Mesodermal cell (in vitro differentiated cells): ENCODE results near the gene CPLX1. TPM values are rescaled to one million over a fixed set of nuclear protein-coding genes. Genes with fewer than 3 reads are reported as not detected.

Experiments used
- H3K27ac ChIP-seq: 2 replicates; pipeline ENCODE4 v1.7.0; 2013; ENCODE audit warnings: mild to moderate bottlenecking, low read depth, low read length, moderate library complexity; ENCODE audit not compliant: severe bottlenecking
- H3K36me3 ChIP-seq: 2 replicates; pipeline ENCODE4 v1.7.1; 2013; ENCODE audit warnings: mild to moderate bottlenecking, low read length, moderate library complexity; ENCODE audit not compliant: control insufficient read depth, insufficient read depth
- H3K4me1 ChIP-seq: one replicate; pipeline ENCODE4 v1.7.1; 2013; ENCODE audit warnings: mild to moderate bottlenecking, low read length; ENCODE audit not compliant: insufficient read depth, control insufficient read depth, poor library complexity, severe bottlenecking
- H3K4me3 ChIP-seq: 2 replicates; pipeline ENCODE4 v1.7.0; 2013; ENCODE audit warnings: low read length, control low read depth, mild to moderate bottlenecking; ENCODE audit not compliant: insufficient read depth, poor library complexity, severe bottlenecking; ENCODE audit errors: extremely low read depth
- H3K9me3 ChIP-seq: 2 replicates; pipeline ENCODE4 v1.7.1; 2013; ENCODE audit warnings: mild to moderate bottlenecking, low read length, moderate library complexity; ENCODE audit not compliant: control insufficient read depth
- WGBS, 2 experiments: methylation state at CpG; one replicate each; pipeline ENCODE4 v1.1.5; 2013; ENCODE audit warnings: missing lambda C conversion rate in 2 of 2; ENCODE audit not compliant: insufficient coverage in 2 of 2; 5-methylcytosine and 5-hydroxymethylcytosine counted together
- polyA plus RNA-seq, 2 experiments: library from polyadenylated mRNA; stranded (reverse); fragments of 50-300 nt; gene quantifications; one replicate each; pipeline ENCODE4 v1.2.3, GENCODE V29; 2013

CPLX1 gene
- polyA plus RNA-seq (2013, experiment 1 of 2) = 0.22 TPM
- 0.20 TPM for polyA plus RNA-seq (2013, experiment 2 of 2)

- WGBS, 2 experiments = 0% methylated on average over 4 to 24 of the region's 61 CpGs
- Histone ChIP-seq H3K36me3 (no peaks in the 10 kb centered on the region), H3K9me3 (no peaks in the 10 kb centered on the region), H3K4me3 (peak within 1 kb of the TSS; percentile 27), H3K4me1 (peaks cover 4% of the 10 kb centered on the region), H3K27ac (no peak within 1 kb of the TSS)
These were observed at the start of gene CPLX1 for GRCh38 chr4:825971-826330. CPLX1 (minus strand) TSS chr4:826129; CDS start chr4:824522, 1,607 bp downstream.

- 89 to 92% methylated on average over 12 of the region's 17 CpGs for WGBS, 2 experiments
- Histone ChIP-seq H3K4me3 (no peak overlapping the region), H3K27ac (no peak overlapping the region), H3K9me3 (no peaks in the 10 kb centered on the region), H3K4me1 (no peaks in the 10 kb centered on the region), H3K36me3 (peaks cover 80% of the 10 kb centered on the region)
These were observed 49.3 kb upstream of the CPLX1 start for GRCh38 chr4:874971-875817.

GRCh38 chr4:874056-874455 is 48.1 kb upstream of the CPLX1 start:
- no peak overlapping the region for H3K4me3 ChIP-seq
- peaks cover 74% of the 10 kb centered on the region for H3K36me3 ChIP-seq
- no peaks in the 10 kb centered on the region for H3K4me1 ChIP-seq
- no peak overlapping the region for H3K27ac ChIP-seq
- 92 to 100% methylated on average over 2 to 5 of the region's 9 CpGs for WGBS, 2 experiments
- no peaks in the 10 kb centered on the region for H3K9me3 ChIP-seq

- H3K27ac ChIP-seq = no peak overlapping the region
- 95 to 96% methylated on average over 40 to 42 of the region's 43 CpGs for WGBS, 2 experiments
- H3K4me1 ChIP-seq = no peaks in the 10 kb centered on the region
- H3K4me3 ChIP-seq = no peak overlapping the region
- H3K9me3 ChIP-seq = no peaks in the 10 kb centered on the region
- H3K36me3 ChIP-seq = peaks cover 69% of the 10 kb centered on the region
These were observed 46.5 kb upstream of the CPLX1 start for GRCh38 chr4:872241-872981.

GRCh38 chr4:871484-871883 is 45.6 kb upstream of the CPLX1 start:
- Histone ChIP-seq H3K9me3 (no peaks in the 10 kb centered on the region), H3K4me1 (no peaks in the 10 kb centered on the region), H3K27ac (no peak overlapping the region), H3K4me3 (no peak overlapping the region), H3K36me3 (peaks cover 72% of the 10 kb centered on the region)
- 72 to 90% methylated on average over 3 to 9 of the region's 9 CpGs for WGBS, 2 experiments

- Histone ChIP-seq H3K36me3 (peaks cover 71% of the 10 kb centered on the region), H3K4me1 (no peaks in the 10 kb centered on the region), H3K27ac (no peak overlapping the region), H3K9me3 (no peaks in the 10 kb centered on the region), H3K4me3 (no peak overlapping the region)
- 93 to 97% methylated on average over 15 to 20 of the region's 20 CpGs for WGBS, 2 experiments
These were observed 45.0 kb upstream of the CPLX1 start for GRCh38 chr4:870951-871350.

- H3K9me3 ChIP-seq = no peaks in the 10 kb centered on the region
- 93% methylated on average over 13 to 15 of the region's 15 CpGs for WGBS, 2 experiments
- no peaks in the 10 kb centered on the region for H3K4me1 ChIP-seq
- no peak overlapping the region for H3K4me3 ChIP-seq
- no peak overlapping the region for H3K27ac ChIP-seq
- H3K36me3 ChIP-seq = peaks cover 67% of the 10 kb centered on the region
These were observed 43.8 kb upstream of the CPLX1 start for GRCh38 chr4:869776-870175.

GRCh38 chr4:868421-868820 is 42.5 kb upstream of the CPLX1 start:
- no peak overlapping the region for H3K4me3 ChIP-seq
- no peak overlapping the region for H3K27ac ChIP-seq
- H3K36me3 ChIP-seq = peaks cover 67% of the 10 kb centered on the region
- H3K9me3 ChIP-seq = no peaks in the 10 kb centered on the region
- H3K4me1 ChIP-seq = no peaks in the 10 kb centered on the region
- WGBS, 2 experiments = 96 to 97% methylated on average over 21 of the region's 21 CpGs

- peaks cover 71% of the 10 kb centered on the region for H3K36me3 ChIP-seq
- H3K4me1 ChIP-seq = no peaks in the 10 kb centered on the region
- H3K9me3 ChIP-seq = no peaks in the 10 kb centered on the region
- H3K27ac ChIP-seq = no peak overlapping the region
- H3K4me3 ChIP-seq = no peak overlapping the region
- WGBS, 2 experiments = 93% methylated on average over 18 to 26 of the region's 26 CpGs
These were observed 41.8 kb upstream of the CPLX1 start for GRCh38 chr4:867526-868250.

- Histone ChIP-seq H3K9me3 (no peaks in the 10 kb centered on the region), H3K4me1 (no peaks in the 10 kb centered on the region), H3K27ac (no peak overlapping the region), H3K36me3 (peaks cover 69% of the 10 kb centered on the region), H3K4me3 (no peak overlapping the region)
- 92 to 97% methylated on average over 27 to 28 of the region's 28 CpGs for WGBS, 2 experiments
These were observed 40.9 kb upstream of the CPLX1 start for GRCh38 chr4:866761-867390.
